Thymus (tissue), 11 donors: ENCODE measurements around the gene PRKN. TPM values are rescaled to one million over a fixed set of nuclear protein-coding genes. Genes with fewer than 3 reads are reported as not detected.

Experiments
- DNase-seq, 9 donors: peaks; one replicate each; pipeline ENCODE4 v3.0.0-alpha.2; 2013; ENCODE audit warnings: low spot score in 9 of 9, low read depth in 6 of 9, missing footprints in 1 of 9
- H3K27ac ChIP-seq, 2 donors: one replicate each; pipeline ENCODE4 v1.5.1; 2013; ENCODE audit warnings: control low read depth in 1 of 2, low read depth in 1 of 2, low read length in 1 of 2, mild to moderate bottlenecking in 1 of 2, moderate library complexity in 1 of 2
- H3K27me3 ChIP-seq, 2 donors: one replicate each; pipeline ENCODE4 v1.5.1; 2013; ENCODE audit warnings: low read length in 1 of 2; ENCODE audit not compliant: control insufficient read depth in 2 of 2, insufficient read depth in 1 of 2
- H3K36me3 ChIP-seq, 2 donors: one replicate each; pipeline ENCODE4 v1.5.1; 2013; ENCODE audit warnings: low read length in 1 of 2, mild to moderate bottlenecking in 1 of 2, moderate library complexity in 1 of 2; ENCODE audit not compliant: control insufficient read depth in 2 of 2, insufficient read depth in 2 of 2
- H3K4me1 ChIP-seq, 2 donors: one replicate each; pipeline ENCODE4 v1.5.1; 2013; ENCODE audit warnings: low read length in 2 of 2; ENCODE audit not compliant: control insufficient read depth in 2 of 2, insufficient read depth in 2 of 2
- H3K4me3 ChIP-seq, 2 donors: one replicate each; pipeline ENCODE4 v1.5.1; 2013; ENCODE audit warnings: low read length in 2 of 2, control low read depth in 1 of 2, mild to moderate bottlenecking in 1 of 2
- H3K9me3 ChIP-seq, 2 donors: one replicate each; pipeline ENCODE4 v1.5.1; 2013; ENCODE audit warnings: low read length in 1 of 2, mild to moderate bottlenecking in 1 of 2; ENCODE audit not compliant: control insufficient read depth in 2 of 2, insufficient read depth in 1 of 2
- WGBS: extraction: QIAGEN DNeasy Blood & Tissue Kit; methylation state at CpG from one replicate; pipeline ENCODE4 v1.1.7; 2013; 5-methylcytosine and 5-hydroxymethylcytosine counted together
- polyA plus RNA-seq: library from polyadenylated mRNA; stranded (reverse); fragments of 200-250 nt; gene quantifications from one replicate; pipeline ENCODE4 v1.2.3, GENCODE V29; 2013
- total RNA-seq: library from RNA; stranded (reverse); fragments of 120-200 nt; gene quantifications from one replicate; pipeline ENCODE4 v1.2.4, GENCODE V29; 2013
- donor health status: healthy.

Gene PRKN
- total and polyA plus RNA-seq, 2 donors, result 0.48 to 0.71 TPM

DNA sequence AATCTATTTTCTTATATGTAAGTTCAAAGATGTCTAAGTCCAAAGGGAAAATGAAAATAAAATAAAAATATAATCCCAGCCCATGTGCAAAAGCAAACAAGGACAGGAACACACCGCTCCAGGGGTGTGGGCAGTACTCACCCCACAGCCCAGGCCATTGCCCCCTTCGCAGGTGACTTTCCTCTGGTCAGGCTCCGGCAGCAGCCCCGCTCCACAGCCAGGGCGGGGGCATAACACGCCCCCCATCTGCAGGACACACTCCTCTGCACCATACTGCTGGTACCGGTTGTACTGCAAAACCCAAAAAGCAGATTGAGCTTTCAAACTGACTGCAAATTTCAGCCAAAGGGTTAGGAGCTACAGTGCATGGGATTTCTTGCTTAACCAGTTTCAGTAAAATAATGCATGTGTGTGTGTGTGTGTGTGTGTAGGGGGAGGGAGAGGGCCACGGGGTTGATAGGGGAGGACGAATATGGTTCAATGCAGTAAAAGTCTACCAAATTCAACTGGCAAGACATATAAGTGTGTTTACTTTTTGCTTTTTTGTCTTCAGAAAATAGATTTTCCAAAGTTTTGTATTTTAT is 1178.8 kb downstream of the PRKN start:
- 93% methylated on average over 9 of the region's 9 CpGs for WGBS
- Histone ChIP-seq H3K36me3 (no peaks in the 10 kb centered on the region), H3K9me3 (peaks cover 0 to 9% of the 10 kb centered on the region in 2 donors), H3K4me1 (no peaks in the 10 kb centered on the region), H3K27me3 (no peaks in the 10 kb centered on the region), H3K27ac (no peak overlapping the region), H3K4me3 (no peak overlapping the region)
- no peak for DNase-seq

DNA sequence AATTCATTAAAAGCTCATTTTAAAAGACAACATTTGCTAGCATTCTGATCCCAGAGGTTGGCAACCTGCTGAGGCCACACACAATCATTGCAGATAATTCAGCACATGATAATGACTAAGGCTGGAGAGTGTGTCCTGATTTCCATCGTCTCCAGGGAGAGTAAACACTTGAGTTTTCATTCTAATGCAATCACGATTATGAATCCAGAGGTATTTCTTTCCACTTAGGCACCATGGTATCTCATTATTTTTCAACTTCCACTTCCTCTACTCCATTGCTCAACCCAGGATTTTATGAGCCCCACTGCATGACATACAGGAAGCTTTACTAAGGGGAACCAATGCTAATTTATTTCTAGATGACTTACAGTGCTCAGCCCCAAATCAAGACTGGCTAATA is 1179.9 kb downstream of the PRKN start:
- Histone ChIP-seq H3K36me3 (no peaks in the 10 kb centered on the region), H3K27me3 (no peaks in the 10 kb centered on the region), H3K4me1 (no peaks in the 10 kb centered on the region), H3K27ac (no peak overlapping the region), H3K9me3 (peaks cover 0 to 9% of the 10 kb centered on the region in 2 donors), H3K4me3 (no peak overlapping the region)
- WGBS, result 84% methylated on average over 2 of the region's 2 CpGs
- no peak for DNase-seq

- no peaks in the 10 kb centered on the region for H3K27me3 ChIP-seq
- H3K4me1 ChIP-seq, result no peaks in the 10 kb centered on the region
- no peak overlapping the region for H3K27ac ChIP-seq
- H3K36me3 ChIP-seq, result no peaks in the 10 kb centered on the region
- peaks cover 0 to 6% of the 10 kb centered on the region in 2 donors for H3K9me3 ChIP-seq
- WGBS, result 92% methylated on average over 1 of the region's 1 CpG
- no peak for DNase-seq
- no peak overlapping the region for H3K4me3 ChIP-seq
These were observed 1180.9 kb downstream of the PRKN start for GRCh38 chr6:161546632-161547031.

- 57% methylated on average over 2 of the region's 2 CpGs for WGBS
- no peaks in the 10 kb centered on the region for H3K4me1 ChIP-seq
- no peaks in the 10 kb centered on the region for H3K36me3 ChIP-seq
- H3K27me3 ChIP-seq, result no peaks in the 10 kb centered on the region
- H3K27ac ChIP-seq, result no peak overlapping the region
- H3K4me3 ChIP-seq, result no peak overlapping the region
- H3K9me3 ChIP-seq, result no peaks in the 10 kb centered on the region
- no peak for DNase-seq
These were observed 1181.8 kb downstream of the PRKN start for GRCh38 chr6:161545741-161546140.

DNA sequence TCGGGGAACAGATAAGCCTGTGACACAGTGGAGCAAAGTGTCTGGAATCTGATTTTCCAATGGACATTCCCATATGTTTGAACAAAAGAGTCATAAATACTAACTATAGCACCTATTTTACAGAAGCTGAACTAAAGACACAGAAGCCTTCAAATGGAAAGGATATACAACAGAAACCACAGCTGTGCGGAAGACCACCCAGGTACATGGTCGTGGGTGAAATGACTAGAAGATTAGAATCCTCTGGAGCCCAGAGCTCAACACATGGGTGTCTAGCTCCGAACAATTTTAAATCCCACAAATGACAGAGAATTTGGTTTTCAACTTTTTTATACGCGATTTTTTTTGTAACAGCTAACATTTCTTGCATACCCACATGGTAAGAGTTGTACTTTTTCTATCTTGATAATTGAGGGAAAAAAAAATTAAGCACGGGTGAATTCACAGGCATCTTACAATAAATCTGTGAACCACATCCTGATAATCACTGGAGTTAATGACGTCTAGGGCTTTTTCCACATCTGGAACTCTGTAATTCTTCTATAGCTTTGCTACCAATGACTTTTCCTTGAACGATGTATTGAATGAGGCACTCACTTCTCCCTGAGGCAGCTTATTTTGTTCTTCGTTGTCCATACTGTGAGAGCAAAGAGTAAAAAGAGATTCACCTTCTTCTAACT is 1182.6 kb downstream of the PRKN start:
- Histone ChIP-seq H3K4me1 (no peaks in the 10 kb centered on the region), H3K4me3 (no peak overlapping the region), H3K27ac (no peak overlapping the region), H3K9me3 (no peaks in the 10 kb centered on the region), H3K27me3 (no peaks in the 10 kb centered on the region), H3K36me3 (no peaks in the 10 kb centered on the region)
- WGBS, result 75% methylated on average over 10 of the region's 10 CpGs
- no peak for DNase-seq

GRCh38 chr6:161543684-161544309 is 1183.8 kb downstream of the PRKN start:
- no peaks in the 10 kb centered on the region for H3K36me3 ChIP-seq
- H3K4me3 ChIP-seq, result no peak overlapping the region
- H3K9me3 ChIP-seq, result no peaks in the 10 kb centered on the region
- H3K27me3 ChIP-seq, result no peaks in the 10 kb centered on the region
- DNase-seq, result no peak
- 75% methylated on average over 4 of the region's 4 CpGs for WGBS
- no peaks in the 10 kb centered on the region for H3K4me1 ChIP-seq
- no peak overlapping the region for H3K27ac ChIP-seq

GRCh38 chr6:161542346-161542980 is 1185.1 kb downstream of the PRKN start:
- no peaks in the 10 kb centered on the region for H3K4me1 ChIP-seq
- no peak overlapping the region for H3K27ac ChIP-seq
- WGBS, result 82% methylated on average over 4 of the region's 4 CpGs
- DNase-seq, result no peak
- H3K9me3 ChIP-seq, result no peaks in the 10 kb centered on the region
- no peaks in the 10 kb centered on the region for H3K36me3 ChIP-seq
- no peaks in the 10 kb centered on the region for H3K27me3 ChIP-seq
- H3K4me3 ChIP-seq, result no peak overlapping the region

GRCh38 chr6:161540532-161540931 is 1187.0 kb downstream of the PRKN start:
- H3K4me1 ChIP-seq, result no peaks in the 10 kb centered on the region
- H3K36me3 ChIP-seq, result no peaks in the 10 kb centered on the region
- no peaks in the 10 kb centered on the region for H3K9me3 ChIP-seq
- WGBS, result 96% methylated on average over 1 of the region's 1 CpG
- DNase-seq, result no peak
- H3K27me3 ChIP-seq, result no peaks in the 10 kb centered on the region
- H3K4me3 ChIP-seq, result no peak overlapping the region
- H3K27ac ChIP-seq, result no peak overlapping the region

GRCh38 chr6:161536224-161536630 is 1191.3 kb downstream of the PRKN start:
- WGBS, result 87% methylated on average over 3 of the region's 3 CpGs
- Histone ChIP-seq H3K4me1 (no peaks in the 10 kb centered on the region), H3K27ac (no peak overlapping the region), H3K36me3 (no peaks in the 10 kb centered on the region), H3K4me3 (no peak overlapping the region), H3K9me3 (no peaks in the 10 kb centered on the region), H3K27me3 (no peaks in the 10 kb centered on the region)
- no peak for DNase-seq
